Measurements from ENCODE around the gene NPAS3.

NPAS3 gene

DNA sequence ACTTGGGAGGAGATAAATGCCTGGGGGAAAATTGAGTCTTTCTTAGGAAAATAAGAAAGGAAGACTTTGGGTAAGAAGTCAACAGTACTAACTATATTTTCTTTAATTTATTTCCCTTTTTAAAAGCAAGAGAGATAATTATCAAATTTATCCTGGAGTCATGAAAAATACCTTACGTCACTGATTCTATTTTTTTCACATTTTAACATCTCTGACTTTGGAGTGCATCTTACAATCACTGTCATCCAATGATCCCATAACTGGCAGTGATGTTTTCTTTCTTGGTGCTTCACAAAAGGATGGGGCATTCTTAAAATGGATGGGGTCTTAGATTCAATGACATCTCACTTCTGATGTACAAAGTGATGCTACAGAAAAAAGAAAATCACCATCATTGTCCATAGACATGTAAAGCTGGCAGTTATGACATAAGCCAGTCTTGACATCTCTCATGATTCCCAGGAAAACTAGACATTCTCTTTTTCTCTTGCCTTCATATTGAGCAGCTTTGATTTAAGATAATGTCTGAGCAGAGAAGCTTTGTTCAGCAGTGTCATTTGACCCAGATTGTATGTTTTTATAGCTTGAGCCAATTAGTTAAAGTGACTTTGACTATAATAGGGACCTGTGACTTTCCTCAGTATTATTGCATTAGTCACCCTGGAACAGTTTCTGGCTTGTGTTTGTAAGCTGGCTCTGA, 776.0 kb downstream of the NPAS3 start:
- DNase-seq (ENCODE audit: low read depth): no peak

DNA sequence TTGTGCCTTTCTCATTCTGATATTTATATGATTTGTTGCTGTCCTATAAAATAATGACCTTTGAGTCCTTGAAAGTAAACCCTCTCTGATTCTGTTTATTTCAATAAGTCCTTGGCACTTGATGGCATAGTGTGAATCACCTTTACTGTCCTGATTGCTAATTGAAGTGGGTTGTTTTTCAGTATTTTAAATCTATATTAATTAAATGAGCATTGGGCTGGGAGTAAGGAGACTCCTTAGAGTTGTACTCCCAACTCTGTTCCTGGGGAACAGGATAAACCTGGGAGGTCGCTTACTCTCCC, 776.5 kb downstream of the NPAS3 start:
- no peak for DNase-seq (ENCODE audit: low read depth)

DNA sequence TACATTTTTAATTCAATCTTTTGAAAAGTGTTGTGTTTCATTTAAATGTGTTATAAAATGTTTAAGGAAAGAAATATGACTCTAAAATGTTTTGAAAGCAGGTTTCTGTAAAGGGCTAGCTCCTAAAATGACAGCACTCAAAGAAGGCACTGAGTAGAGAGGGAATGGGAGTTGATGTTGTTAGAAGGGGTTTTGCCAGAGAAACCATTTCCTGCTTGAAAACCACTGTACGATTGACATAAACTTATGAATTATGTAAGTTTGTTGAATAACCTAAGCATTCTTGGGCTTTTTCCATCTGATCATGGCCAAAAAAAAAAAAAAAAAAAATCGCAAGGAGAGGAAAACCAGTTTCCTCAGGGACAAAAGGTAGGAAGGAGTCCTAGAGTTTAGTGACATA, 778.2 kb downstream of the NPAS3 start:
- no peak for DNase-seq (ENCODE audit: low read depth)

DNA sequence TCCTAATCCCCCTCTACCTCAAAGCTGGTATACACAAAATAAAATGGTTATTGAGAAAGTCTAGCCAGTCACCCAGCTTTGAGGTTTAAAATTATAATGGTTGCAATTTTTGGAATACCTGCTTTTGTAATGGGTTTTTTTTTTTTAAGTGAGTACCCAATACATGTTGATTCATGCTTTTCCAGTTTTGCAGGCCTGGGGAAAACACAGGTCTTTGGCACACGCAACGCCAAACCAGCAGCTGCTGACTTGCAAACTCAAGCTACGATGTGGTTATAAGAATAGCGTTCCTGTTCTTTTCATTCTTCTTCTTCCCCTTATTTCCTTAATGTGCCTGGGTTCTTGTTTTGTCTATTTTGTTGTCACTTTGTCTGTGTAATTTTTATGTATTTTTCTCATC, 779.2 kb downstream of the NPAS3 start:
- no peak for DNase-seq (ENCODE audit: low read depth)

DNA sequence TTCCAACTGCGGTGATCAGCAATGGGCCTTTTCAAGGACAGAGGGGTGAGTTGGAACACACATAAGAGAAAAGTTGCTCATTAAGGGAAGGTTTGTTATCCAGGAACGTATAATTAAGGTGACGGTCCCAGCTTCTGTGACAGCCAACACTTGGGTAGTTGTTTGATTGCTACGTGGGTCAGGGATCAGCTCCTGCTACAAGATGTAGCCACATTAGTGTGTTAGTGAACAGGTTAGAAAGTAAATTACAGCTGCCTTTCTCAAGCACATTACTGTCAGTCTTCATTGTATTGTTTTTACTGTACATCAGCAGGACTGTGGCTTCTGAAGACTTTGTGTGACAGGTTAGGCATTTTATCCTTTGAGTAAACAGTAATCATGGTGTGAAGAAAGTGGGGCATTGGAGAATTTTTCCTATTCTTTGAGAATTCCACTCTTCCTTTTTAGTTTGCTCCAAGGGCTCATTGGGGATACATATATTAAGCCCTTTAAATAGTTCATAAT, 781.7 kb downstream of the NPAS3 start:
- no peak for DNase-seq (ENCODE audit: low read depth)

DNA sequence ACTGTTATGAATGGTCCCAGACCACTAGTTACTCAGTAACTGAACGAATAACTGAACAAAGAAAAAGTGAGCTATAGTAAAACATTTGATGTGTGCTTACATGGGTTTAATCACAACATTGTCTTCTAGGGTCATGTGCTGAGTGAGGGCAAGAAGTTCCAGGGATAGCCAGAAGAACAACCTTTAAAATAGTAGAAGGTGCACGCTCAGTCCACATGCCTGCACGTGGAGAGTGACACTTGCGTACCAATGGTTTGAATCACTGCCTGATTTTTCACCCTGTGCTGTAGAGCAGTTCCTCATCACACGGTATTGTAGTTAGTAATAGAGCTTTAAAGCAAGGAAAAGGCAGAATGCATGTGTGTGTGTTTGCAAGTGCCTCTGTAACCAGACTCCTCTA, 788.0 kb downstream of the NPAS3 start:
- DNase-seq (ENCODE audit: low read depth): no peak

DNA sequence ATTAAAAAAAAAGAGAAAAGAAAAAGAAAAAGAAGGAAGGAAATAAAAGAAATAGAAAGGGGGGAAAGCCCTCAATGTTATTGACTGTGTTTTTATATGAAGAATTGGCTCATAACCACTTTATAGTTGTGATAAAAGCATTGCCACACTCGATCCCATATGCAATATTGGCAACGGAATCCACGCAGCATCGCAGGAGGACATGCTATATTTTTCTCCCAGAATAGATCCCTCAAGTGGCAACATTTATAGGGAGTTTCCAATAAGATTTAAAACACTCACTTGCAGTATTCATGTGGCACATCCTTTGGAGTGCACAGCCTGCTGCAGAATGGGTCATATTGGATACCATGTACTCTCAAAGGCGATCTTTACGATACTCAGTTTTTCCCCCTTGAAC, 788.9 kb downstream of the NPAS3 start:
- DNase-seq (ENCODE audit: low read depth): no peak

DNA sequence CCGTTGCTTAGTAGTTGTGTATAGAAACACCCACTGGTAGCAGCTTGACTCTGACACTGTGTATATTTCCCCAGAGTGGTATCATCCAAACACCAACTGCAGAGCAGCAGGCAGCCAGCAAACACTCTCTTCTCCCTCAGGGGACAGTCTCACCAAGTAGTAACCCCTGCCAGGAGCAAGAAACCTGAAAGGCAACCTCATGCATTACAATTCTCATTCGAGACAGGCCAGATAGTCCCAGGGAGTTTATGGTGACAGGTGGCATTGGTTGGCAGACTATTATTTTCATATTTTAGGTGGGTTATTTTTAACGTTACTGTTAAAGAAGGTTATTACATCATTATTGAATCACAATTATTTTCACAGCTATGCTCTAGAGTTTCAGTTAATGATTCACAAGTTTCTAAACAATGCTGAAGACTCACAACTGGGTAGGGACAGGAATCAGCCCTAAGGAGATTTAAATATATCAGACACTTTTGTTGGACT, 789.4 kb downstream of the NPAS3 start:
- DNase-seq (ENCODE audit: low read depth): no peak

DNA sequence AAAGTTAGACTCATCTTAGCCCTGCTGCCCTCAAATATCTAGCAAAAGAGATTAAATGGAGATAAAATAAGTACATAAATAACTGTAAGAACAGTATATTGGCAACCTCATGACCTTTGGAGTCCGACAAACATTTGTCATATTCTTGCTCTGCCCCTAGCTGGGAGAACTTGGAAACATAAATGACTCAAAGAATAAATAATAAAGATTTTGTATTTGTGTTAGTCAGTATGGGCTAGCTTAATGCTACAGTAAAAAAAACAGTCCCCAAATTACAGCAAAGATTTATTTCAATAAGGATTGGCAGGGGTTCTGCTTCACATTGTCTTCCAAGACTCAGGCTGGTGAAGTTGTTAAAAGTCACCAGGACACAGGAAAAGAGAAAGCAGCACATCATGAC, 791.5 kb downstream of the NPAS3 start:
- DNase-seq (ENCODE audit: low read depth): no peak

DNA sequence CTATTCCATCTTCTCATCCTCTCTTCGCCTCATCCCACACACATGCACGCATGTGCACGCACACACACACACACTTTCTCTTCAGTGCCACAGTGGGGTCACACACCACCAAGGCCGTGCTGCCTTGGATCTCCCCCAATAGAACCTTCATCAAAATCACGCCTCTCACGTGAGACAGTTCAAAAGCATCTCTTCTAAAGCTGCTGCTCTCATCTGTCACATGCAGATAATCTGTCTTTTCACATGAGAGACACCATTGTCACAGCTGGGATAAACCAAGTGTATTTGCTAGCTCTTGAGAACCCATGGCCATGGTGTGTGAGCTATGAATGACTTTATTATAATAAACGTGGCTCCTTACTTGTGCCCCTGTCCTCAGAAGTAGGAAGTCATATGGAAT, 793.5 kb downstream of the NPAS3 start:
- no peak for DNase-seq (ENCODE audit: low read depth)

DNA sequence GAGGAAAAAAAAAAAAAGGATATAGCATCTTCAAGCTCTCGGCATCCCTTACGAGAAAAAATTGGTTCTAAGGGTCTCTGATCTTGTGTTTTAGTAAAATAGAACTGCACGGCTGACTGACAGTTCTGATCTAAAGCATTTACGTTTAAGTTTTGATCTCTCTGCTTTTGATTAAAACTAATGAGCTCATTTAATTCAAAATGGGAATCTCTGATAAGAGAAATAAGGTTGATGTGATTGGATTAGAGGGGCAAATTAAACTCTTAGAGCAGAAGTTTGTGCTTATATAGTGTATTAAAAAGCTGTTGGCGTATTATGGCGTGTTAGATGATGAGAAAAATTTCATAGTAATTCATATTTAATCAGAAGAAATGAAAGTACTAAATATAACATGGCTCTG, 794.6 kb downstream of the NPAS3 start:
- DNase-seq (ENCODE audit: low read depth): no peak

DNA sequence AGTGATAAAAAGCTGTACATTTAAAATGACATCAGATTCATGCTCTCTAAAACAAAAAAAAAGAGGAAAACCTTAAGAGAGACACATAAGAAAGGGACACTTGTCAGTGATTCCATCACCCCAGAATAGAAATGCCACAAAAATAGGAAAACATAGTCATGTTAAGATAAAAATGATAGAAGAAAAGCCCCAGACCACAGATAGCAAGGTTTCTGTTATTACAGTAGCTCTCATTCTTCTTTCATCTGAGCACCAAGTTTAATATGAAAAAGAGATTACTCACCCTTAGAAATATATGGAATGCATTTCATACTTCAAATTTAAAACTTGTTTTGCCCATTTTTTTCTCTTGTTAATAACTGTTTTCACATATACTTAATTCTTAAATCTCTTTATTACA, 795.0 kb downstream of the NPAS3 start:
- no peak for DNase-seq (ENCODE audit: low read depth)

DNA sequence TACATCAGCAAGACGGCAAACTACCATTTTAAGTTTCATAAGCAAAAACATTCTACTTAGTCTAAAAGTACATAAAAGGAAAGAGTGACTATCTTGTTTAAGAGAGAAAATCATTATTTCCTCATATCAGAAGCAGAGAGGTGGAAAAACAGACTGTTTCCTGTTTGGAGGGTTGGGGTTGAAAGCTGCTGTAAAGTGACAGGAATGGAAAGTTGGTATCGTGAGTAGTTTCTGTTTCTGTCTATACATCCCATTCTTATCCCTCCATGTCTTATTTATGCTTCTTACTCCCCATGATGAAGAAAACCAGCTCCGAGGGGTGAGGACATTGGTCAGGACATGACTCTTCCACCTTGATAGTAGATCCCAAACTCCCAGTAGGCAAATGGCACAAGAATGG, 795.7 kb downstream of the NPAS3 start:
- DNase-seq (ENCODE audit: low read depth): no peak

DNA sequence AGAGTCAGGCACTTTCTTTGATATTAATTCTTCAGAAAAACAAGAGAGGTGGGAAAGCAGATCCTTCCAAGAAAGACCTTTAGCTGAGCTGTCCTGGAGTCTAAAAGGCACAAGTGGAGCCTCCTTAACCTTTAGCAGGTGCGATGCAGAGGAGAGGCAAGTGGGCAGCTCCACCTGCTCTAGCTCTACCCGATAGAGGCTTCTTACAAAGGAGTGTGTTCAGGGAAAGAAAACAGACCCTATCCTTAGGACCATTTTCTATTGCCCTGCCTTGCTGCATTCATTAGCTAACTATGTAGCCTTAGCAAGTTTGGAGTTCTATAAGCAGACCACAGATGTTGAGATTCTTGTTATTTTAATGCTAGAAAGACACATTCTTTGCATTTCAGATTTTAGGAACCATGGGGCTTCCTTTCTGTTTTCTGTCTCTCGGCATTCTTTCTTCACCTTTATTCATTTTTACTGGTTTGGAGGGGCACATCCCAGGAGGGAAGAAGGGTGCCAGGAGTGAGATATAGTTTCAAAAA, 797.7 kb downstream of the NPAS3 start:
- no peak for DNase-seq (ENCODE audit: low read depth)

DNA sequence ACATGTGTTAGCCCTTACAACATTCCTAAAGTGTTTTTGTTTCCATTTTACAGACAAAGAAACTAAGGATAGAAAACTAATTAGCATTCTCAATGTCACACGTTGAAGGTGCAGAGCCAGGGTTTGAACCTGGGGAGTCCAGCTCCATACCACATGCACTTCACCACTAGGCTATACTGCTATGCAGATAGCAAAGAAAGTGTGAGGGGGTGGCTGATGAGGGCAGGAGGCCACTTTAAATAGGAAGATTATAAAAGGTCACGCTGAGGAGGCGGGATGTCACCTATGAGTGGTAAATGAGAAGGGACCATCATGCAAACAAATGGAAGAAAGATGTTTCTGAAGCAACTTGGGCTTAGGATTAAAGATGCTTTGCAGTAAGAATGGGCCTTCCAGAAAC, 798.3 kb downstream of the NPAS3 start:
- no peak for DNase-seq (ENCODE audit: low read depth)

DNA sequence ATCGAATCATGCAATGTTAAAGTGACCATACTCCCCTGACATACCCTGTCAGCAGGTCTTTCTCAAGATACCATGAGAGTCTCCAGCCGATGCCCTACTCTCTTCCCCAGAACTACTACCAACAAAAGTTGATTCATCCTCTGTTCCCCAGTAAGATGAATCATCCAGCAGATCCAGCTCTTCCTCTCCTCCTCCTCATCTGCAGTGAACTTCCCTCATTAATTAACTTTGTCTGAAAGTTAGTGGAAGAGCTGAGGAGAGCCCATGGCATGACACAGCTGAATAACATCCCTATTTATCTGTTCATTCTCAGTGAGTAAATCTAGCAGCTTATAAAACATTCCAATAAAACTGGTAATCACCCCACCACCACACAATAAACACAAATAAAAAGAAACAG, 798.8 kb downstream of the NPAS3 start:
- DNase-seq (ENCODE audit: low read depth): no peak

DNA sequence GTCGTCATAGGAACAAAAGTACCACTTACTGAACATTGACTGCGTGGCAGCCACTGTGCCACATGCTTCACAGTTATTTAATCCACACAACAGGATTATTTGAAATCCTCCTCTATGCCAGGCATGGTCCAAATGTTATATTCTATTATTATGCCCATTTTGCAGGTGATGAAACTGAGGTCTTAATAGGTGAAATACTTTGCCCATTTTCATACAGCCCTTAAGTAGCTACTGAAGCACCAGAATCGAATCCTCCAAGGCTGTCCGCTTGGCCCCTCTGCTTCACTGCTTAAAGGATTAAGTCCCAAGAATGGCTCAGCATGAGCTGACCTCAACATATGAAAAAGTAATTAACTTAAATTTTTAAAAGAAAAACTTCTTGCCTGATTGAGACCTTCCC, 799.4 kb downstream of the NPAS3 start:
- DNase-seq (ENCODE audit: low read depth): no peak

DNA sequence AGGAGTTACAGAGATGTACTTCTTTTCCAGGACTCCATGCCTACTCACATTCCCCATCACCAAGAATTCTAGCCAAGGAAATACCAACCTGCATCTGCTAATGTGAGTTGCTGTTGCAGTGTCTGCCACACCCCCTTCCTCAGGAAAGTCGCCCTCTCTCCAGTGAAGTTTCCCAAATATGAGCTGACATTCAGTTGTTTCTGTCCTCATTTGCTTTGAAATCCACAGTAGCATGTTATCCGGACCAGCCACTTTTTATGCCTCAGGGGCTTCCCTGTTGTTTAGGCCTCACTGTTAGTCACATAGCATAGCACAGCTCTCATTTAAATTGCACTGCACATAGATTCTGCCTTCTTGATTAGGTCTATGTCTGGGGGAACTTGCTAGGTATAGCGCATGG, 799.8 kb downstream of the NPAS3 start:
- no peak for DNase-seq (ENCODE audit: low read depth)

DNA sequence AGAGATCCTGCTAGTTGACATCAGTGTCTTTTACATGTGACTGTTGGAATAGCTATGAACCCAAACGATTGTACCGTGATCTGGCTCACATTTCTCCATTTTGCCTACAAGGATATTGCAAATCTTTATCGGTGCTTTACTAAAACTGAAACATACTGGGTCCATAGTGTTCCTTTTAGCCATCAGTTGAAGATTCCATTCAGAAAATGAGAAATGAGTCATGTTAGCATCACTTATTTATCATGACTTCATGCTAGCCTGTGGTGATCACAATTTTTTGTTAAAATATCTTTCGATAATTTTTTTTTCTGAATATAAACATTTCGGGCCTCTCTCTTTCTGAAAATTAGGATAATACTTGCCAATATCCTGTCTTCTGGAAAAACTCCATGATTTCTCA, 801.9 kb downstream of the NPAS3 start:
- DNase-seq (ENCODE audit: low read depth): no peak

DNA sequence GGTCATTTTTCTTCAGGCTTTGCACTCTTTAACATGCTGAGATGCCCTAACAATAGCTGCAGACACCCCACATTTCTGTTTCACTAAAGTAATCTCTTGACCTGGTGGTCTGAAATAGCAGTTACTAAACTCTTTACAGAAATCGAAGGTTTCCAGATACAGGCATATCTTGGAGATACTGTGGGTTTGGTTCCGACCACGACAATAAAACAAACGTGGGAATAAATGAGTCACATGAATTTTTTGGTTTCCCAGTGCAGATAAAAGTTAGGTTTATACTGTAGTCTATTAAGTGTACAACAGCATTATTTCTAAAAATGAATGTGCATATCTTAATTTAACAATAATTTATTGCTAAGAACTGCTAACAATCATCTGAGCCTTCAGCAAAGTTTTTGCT, 803.5 kb downstream of the NPAS3 start:
- no peak for DNase-seq (ENCODE audit: low read depth)

DNA sequence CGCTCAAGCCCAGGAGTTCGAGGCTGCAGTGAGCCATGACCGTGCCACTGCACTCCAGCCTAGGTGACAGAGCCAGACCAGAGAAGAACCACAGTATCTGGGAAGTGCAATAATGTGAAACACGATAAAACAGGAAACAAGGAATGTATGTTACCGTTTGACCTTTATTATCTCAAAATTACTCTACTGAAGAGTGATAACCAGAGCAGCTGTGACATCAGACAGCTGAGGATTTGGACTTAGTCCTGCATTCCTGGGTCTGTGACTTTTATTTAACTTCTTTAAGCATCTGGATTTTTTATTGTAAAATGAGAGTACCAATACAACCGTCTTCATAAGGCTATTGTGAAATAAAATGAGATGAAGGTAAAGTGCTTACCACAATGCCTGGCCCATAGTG, 806.5 kb downstream of the NPAS3 start:
- DNase-seq (ENCODE audit: low read depth): no peak

DNA sequence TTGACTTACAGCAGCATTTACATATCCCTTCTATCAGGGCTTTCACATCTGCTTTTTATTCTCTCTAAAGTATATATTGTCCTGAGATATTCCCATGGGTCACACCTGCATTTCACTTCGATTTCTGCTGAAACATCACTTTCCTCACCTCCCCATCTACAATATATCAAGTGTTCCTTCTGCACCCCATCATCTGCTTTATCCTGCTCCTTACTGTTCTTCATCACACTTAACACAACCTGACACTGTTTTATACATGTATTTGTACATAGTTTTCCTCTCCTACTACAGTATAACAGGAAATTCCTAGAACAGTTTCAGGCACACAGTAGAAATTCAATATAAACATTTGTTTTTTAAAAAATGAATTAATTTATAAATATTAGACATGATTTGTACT, 809.1 kb downstream of the NPAS3 start:
- DNase-seq (ENCODE audit: low read depth): no peak

DNA sequence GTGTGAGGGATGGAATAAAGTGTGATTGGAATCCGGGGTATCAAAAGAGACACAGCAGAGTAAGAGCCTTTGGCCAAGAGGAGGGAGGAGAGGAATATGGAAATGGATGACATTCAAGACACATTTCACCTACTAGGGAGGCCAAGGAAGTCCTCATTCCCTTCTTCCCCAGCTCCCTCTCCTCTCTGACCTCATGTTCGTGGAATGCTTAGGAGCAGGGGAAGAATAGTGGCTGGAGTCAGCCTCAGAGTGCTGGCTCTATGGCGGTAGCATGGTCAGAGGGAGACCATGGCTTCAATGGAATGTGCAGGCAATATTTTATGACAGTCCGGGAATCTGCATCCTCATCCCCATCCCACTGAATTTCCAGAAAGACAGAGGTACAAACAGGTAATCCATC, 815.6 kb downstream of the NPAS3 start:
- DNase-seq (ENCODE audit: low read depth): no peak

DNA sequence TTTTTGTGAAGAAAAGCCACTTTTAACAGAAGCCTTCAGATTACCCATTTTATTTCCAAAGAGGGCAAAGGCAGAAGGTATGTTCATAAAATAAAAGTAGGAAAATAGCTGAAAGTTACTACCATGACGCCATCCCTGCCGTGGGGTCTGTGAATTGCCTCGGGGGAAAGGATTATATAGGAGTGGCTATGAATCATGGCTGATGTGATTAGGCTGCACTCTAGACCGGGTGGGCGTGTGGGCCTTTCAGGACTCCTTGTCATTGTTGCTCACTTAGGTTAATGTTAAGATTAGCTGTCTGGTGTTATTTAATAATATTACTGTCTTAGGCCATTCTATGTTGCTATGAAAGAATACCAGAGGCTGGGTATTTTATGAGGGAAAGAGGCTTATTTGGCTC, 816.7 kb downstream of the NPAS3 start:
- DNase-seq (ENCODE audit: low read depth): no peak
